ENCODE results near the gene PHLPP1. TPM values are rescaled to one million over a fixed set of nuclear protein-coding genes. Genes with fewer than 3 reads are reported as not detected.
A peak's percentile ranks its signal among the peaks of the same experiment; 100 is the strongest.

PHLPP1 gene
- total and polyA plus RNA-seq, 9 of the 15 experiments (the other 6 are each of a cell fraction or from before 2014, with no cell fraction given) = 0.56 to 9.0 (median 4.5) TPM

DNA sequence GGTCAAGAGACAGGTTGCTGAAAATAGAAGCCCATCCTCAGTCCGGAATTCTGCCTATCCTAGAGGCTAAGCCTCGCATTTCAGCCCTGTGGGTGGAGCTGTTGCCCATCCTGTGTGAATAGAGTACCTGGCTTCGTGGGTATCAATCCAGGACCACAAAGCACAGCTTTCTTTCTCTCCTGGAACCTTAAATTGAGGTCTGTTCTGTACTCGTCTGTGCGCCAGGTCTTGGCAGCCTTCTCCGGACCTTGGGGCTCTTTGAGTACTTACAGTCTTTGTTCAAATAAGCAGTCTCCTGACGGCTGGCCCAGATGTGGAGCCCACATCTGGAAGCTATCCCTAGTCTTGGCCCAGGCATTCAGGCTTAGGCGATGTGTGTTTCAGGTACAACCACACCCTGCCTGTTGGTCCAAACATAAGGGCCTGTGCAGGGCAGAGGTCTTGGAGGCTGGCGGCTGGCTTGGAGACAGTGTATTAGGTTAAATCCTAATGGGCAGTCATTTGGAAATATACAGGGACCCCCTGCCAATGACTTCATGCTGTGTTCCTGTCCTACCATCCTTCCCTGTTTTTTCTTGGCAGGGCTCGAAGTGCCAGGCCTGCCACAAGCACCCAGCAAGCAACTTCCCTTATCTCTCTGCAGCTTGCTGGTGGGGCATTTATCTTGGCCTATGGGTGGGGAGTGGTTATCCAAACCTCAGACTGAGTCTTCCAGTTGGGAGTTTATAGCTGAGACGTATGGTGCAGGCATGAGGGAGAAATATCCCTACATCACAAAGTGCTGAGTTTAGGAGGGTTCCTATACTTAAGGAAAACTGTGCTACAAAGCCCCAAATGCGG is 310.1 kb downstream of the PHLPP1 start:
- DNase-seq (ENCODE audit: extremely low read depth in 1 of 4, low spot score in 3 of 4) = peak in 1 of 4 experiments; percentile 13
- no peaks in the 10 kb centered on the region for H4K20me1 ChIP-seq (replicated peaks; ENCODE audit: control insufficient read depth, insufficient read depth, low read length)
- 2% methylated on average over 12 of the region's 12 CpGs for WGBS (ENCODE audit: insufficient coverage, low coverage, missing lambda C conversion rate)
- in situ Hi-C loops (cut with MboI) (no loop called here), intact Hi-C loops (cut with micrococcal nuclease) (loop anchor here (10.0 kb wide), 3 partner anchors 99 to 549 kb away; no protein-coding TSS in a partner anchor)
- no peak overlapping the region for H3K4me3 ChIP-seq
- BruUV-seq (replicated peaks) = no TSS peak
- no peak for FAIRE-seq
- H3K9ac ChIP-seq (ENCODE audit: insufficient read depth in 1 of 2, low read depth in 2 of 2, low read length in 2 of 2) = no peak overlapping the region
- H3K79me2 ChIP-seq (ENCODE audit: control insufficient read depth, insufficient read depth, low read length) = no peaks in the 10 kb centered on the region
- no peak overlapping the region for H2AFZ ChIP-seq (ENCODE audit: low read depth, low read length)
- peaks cover 0 to 3% of the 10 kb centered on the region in 2 experiments; a peak in 1 of 5 replicates for H3K4me1 ChIP-seq (replicated peaks in 1 of 2; ENCODE audit: control insufficient read depth in 2 of 2, insufficient read depth in 2 of 2, low read length in 2 of 2)
- no peaks in the 10 kb centered on the region for H3K9me1 ChIP-seq (ENCODE audit: control insufficient read depth, insufficient read depth, low read length)
- H3K27ac ChIP-seq (ENCODE audit: extremely low read depth, low read depth, low read length) = no peak overlapping the region
- ChIA-PET POLR2A (no interaction called here), CTCF (ENCODE audit: low intra/inter-chr PET ratio) (interaction anchor here (0.6 to 0.8 kb wide), 2 partner anchors 298 kb away, joined by 3 read pairs; no protein-coding TSS in a partner anchor)
- no peaks in the 10 kb centered on the region for H3K36me3 ChIP-seq (ENCODE audit: control insufficient read depth, insufficient read depth, low read length)
- peak; percentile 80 for ATAC-seq
- peaks cover 0 to 28% of the 10 kb centered on the region in 2 experiments; a peak in 3 of 5 replicates for H3K27me3 ChIP-seq (ENCODE audit: control insufficient read depth in 2 of 2, insufficient read depth in 2 of 2, low read length in 2 of 2)
- no peak overlapping the region for H3K4me2 ChIP-seq (ENCODE audit: insufficient read depth, low read length)
- no peaks in the 10 kb centered on the region for H3K9me3 ChIP-seq (replicated peaks; ENCODE audit: control insufficient read depth, insufficient read depth, low read depth, low read length)
- TF ChIP-seq RNF2 (IDR thresholded peaks at IDR 0.05) (no peak), NCOR1 (IDR thresholded peaks at IDR 0.05) (no peak), EHMT2 (IDR thresholded peaks at IDR 0.05) (no peak), RAD21 (CRISPR knock-in tag; conservative IDR thresholded peaks at IDR 0.05 in 1 of 2, IDR thresholded peaks at IDR 0.05 in 1 of 2) (peak in 1 of 2 experiments; percentile 44; a peak in 1 of 4 replicates), ESRRB (CRISPR knock-in tag; IDR thresholded peaks at IDR 0.05; ENCODE audit: borderline replicate concordance) (no peak), FOXA1 (IDR thresholded peaks at IDR 0.05; ENCODE audit: borderline replicate concordance) (no peak), TAL1 (IDR thresholded peaks at IDR 0.05) (no peak), SMC3 (conservative IDR thresholded peaks at IDR 0.05; ENCODE audit: insufficient read depth, low read depth, low read length) (0 out of 2 replicates have a peak, but pooled peaks have one; percentile 21), ZNF124 (CRISPR knock-in tag; IDR thresholded peaks at IDR 0.05) (no peak), ZNF282 (CRISPR knock-in tag; IDR thresholded peaks at IDR 0.05) (no peak), FIP1L1 (IDR thresholded peaks at IDR 0.05; ENCODE audit: low read depth, low read length, poor library complexity, severe bottlenecking) (no peak)
- TF ChIP-seq, protein P1, sequence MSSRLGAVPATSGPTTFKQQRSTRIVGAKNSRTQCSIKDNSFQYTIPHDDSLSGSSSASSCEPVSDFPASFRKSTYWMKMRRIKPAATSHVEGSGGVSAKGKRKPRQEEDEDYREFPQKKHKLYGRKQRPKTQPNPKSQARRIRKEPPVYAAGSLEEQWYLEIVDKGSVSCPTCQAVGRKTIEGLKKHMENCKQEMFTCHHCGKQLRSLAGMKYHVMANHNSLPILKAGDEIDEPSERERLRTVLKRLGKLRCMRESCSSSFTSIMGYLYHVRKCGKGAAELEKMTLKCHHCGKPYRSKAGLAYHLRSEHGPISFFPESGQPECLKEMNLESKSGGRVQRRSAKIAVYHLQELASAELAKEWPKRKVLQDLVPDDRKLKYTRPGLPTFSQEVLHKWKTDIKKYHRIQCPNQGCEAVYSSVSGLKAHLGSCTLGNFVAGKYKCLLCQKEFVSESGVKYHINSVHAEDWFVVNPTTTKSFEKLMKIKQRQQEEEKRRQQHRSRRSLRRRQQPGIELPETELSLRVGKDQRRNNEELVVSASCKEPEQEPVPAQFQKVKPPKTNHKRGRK (tag; IDR thresholded peaks at IDR 0.05) = no peak
- TF ChIP-seq, protein P2, sequence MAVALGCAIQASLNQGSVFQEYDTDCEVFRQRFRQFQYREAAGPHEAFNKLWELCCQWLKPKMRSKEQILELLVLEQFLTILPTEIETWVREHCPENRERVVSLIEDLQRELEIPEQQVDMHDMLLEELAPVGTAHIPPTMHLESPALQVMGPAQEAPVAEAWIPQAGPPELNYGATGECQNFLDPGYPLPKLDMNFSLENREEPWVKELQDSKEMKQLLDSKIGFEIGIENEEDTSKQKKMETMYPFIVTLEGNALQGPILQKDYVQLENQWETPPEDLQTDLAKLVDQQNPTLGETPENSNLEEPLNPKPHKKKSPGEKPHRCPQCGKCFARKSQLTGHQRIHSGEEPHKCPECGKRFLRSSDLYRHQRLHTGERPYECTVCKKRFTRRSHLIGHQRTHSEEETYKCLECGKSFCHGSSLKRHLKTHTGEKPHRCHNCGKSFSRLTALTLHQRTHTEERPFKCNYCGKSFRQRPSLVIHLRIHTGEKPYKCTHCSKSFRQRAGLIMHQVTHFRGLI (CRISPR knock-in tag; IDR thresholded peaks at IDR 0.05) = no peak
- TF ChIP-seq, protein P3, sequence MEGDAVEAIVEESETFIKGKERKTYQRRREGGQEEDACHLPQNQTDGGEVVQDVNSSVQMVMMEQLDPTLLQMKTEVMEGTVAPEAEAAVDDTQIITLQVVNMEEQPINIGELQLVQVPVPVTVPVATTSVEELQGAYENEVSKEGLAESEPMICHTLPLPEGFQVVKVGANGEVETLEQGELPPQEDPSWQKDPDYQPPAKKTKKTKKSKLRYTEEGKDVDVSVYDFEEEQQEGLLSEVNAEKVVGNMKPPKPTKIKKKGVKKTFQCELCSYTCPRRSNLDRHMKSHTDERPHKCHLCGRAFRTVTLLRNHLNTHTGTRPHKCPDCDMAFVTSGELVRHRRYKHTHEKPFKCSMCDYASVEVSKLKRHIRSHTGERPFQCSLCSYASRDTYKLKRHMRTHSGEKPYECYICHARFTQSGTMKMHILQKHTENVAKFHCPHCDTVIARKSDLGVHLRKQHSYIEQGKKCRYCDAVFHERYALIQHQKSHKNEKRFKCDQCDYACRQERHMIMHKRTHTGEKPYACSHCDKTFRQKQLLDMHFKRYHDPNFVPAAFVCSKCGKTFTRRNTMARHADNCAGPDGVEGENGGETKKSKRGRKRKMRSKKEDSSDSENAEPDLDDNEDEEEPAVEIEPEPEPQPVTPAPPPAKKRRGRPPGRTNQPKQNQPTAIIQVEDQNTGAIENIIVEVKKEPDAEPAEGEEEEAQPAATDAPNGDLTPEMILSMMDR (IDR thresholded peaks at IDR 0.05 in 2 of 3, conservative IDR thresholded peaks at IDR 0.05 in 1 of 3; ENCODE audit: insufficient read depth in 2 of 3, low read depth in 1 of 3, low read length in 3 of 3) = peak; percentile 25 to 36 (median 35); a peak in 3 of 6 replicates
